Type B pancreatic cell (in vitro differentiated cells): ENCODE results near the gene ZNF217. TPM values are rescaled to one million over a fixed set of nuclear protein-coding genes. Genes with fewer than 3 reads are reported as not detected.
"Not testable (repeated sequence)": the region's sequence is repeated elsewhere in the genome, so short reads cannot be mapped to it uniquely, and the experiment has no call there.

Experiments
- DNase-seq: peaks from one replicate; pipeline ENCODE4 v3.0.0; 2021; ENCODE audit warnings: mixed read lengths; ENCODE audit not compliant: unreplicated experiment; ENCODE audit errors: extremely low spot score
- H3K27ac Mint-ChIP-seq: 2 replicates; pipeline ENCODE4 v1.8.0; 2021; ENCODE audit warnings: mild to moderate bottlenecking, mixed read lengths
- H3K27me3 Mint-ChIP-seq: 2 replicates; pipeline ENCODE4 v1.8.0; 2021; ENCODE audit warnings: mixed read lengths
- H3K36me3 Mint-ChIP-seq: 2 replicates; pipeline ENCODE4 v1.8.0; 2021; ENCODE audit warnings: mixed read lengths
- H3K4me1 Mint-ChIP-seq: one replicate; pipeline ENCODE4 v1.8.0; 2021; ENCODE audit warnings: mixed read lengths; ENCODE audit not compliant: unreplicated experiment
- H3K4me3 Mint-ChIP-seq: 2 replicates; pipeline ENCODE4 v1.8.0; 2021; ENCODE audit warnings: mild to moderate bottlenecking, mixed read lengths
- H3K9me3 Mint-ChIP-seq: 2 replicates; pipeline ENCODE4 v1.8.0; 2021; ENCODE audit warnings: mixed read lengths
- CTCF ChIP-seq: fragments of 200-600 bp; sonication (generic); conservative IDR thresholded peaks from 2 replicates; pipeline ENCODE4 v1.5.0; 2021; ENCODE audit warnings: antibody characterized with exemption, mild to moderate bottlenecking
- total RNA-seq: library from RNA; stranded (reverse); gene quantifications from 2 replicates; pipeline ENCODE4 v1.2.1, GENCODE V29; 2021; ENCODE audit warnings: low replicate concordance

The ZNF217 gene
- total RNA-seq, 1 donor from 2014 or later: 32.8 TPM

- Mint-ChIP-seq H3K36me3 (no peaks in the 10 kb centered on the region), H3K4me3 (no peak overlapping the region), H3K9me3 (no peaks in the 10 kb centered on the region), H3K27ac (no peak overlapping the region), H3K4me1 (peaks cover 7% of the 10 kb centered on the region), H3K27me3 (no peaks in the 10 kb centered on the region)
- no peak for TF ChIP-seq CTCF
- no peak for DNase-seq
Observed at GRCh38 chr20:53522696-53523095, 70.9 kb downstream of the ZNF217 start.

- no peak overlapping the region for H3K4me3 Mint-ChIP-seq
- H3K36me3 Mint-ChIP-seq: no peaks in the 10 kb centered on the region
- no peak for TF ChIP-seq CTCF
- H3K9me3 Mint-ChIP-seq: no peaks in the 10 kb centered on the region
- H3K27me3 Mint-ChIP-seq: no peaks in the 10 kb centered on the region
- no peak for DNase-seq
- H3K4me1 Mint-ChIP-seq: peaks cover 2% of the 10 kb centered on the region
- H3K27ac Mint-ChIP-seq: no peak overlapping the region
Observed at GRCh38 chr20:53522026-53522425, 71.6 kb downstream of the ZNF217 start.

- H3K9me3 Mint-ChIP-seq, H3K36me3 Mint-ChIP-seq, H3K4me1 Mint-ChIP-seq, DNase-seq, H3K27ac Mint-ChIP-seq, H3K4me3 Mint-ChIP-seq, H3K27me3 Mint-ChIP-seq: not testable (repeated sequence)
Observed at GRCh38 chr20:53521421-53521820, 72.2 kb downstream of the ZNF217 start.

- H3K27ac Mint-ChIP-seq: no peak overlapping the region
- H3K9me3 Mint-ChIP-seq: no peaks in the 10 kb centered on the region
- H3K4me3 Mint-ChIP-seq: no peak overlapping the region
- H3K36me3 Mint-ChIP-seq: no peaks in the 10 kb centered on the region
- H3K27me3 Mint-ChIP-seq: no peaks in the 10 kb centered on the region
- H3K4me1 Mint-ChIP-seq: peaks cover 5% of the 10 kb centered on the region
- TF ChIP-seq CTCF: no peak
- no peak for DNase-seq
Observed at GRCh38 chr20:53517146-53517545, 76.5 kb downstream of the ZNF217 start.
